ENCODE data around the gene PLXNA3. TPM values are rescaled to one million over a fixed set of nuclear protein-coding genes. Genes with fewer than 3 reads are reported as not detected.
"Not testable (repeated sequence)": the region's sequence is repeated elsewhere in the genome, so short reads cannot be mapped to it uniquely, and the experiment has no call there.

The PLXNA3 gene
- total RNA-seq, 1 donor from 2014 or later = 3.0 TPM

DNA sequence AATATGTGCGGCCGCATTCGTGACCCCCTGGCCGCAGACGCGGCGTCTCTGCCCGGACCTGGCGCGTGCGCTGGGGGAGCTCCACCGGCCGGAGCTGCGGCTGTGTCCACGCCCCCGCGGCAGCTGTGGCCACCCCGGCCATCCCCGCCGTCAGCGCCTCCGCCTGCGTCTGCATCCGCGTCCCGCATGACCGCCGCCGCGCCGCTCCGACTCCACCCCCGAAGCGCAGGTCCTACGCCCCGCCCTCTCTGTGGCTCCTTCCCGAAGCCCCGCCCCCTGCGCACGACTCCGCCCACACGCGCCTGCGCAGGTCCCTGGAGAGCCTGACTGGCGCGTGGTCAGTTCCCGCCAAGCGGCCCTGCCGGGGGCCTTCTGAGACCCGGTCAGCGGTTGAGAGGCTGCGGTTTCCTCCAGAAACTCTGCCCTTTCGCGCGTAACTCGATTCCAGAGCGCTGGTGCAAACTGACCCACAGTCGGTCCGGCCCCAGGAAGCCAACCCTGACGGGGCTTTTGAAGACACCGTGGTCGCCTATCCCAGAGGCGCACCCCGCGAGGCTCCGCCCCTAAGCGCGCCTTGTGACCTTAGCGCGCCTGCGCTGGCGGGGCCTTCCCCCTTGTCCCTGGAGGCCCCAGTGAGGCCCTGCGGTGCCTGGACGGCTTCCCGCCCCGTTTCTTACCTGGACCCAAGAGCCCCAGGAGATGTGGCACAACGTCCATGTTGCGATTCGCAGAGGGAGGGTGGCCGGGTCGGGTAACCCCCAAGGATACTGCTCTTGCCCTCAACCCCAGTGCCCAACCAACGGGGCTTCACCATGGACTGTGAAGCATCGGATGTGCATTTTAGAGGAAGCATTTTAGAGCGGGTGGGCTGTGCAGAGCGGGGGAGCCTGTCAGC is 20.9 kb downstream of the PLXNA3 start, which contains the start of gene LAGE3:
LAGE3 (minus strand) TSS at position 554 of the 895 bp plus-strand sequence; CDS start at position 188, 366 bp downstream.
- peak; percentile 76 to 90 for DNase-seq (ENCODE audit: low read depth in 2 of 2)

GRCh38 chrX:154481195-154481594 is 23.1 kb downstream of the PLXNA3 start:
- DNase-seq (ENCODE audit: low read depth in 2 of 2) = no peak

- no peak for DNase-seq (ENCODE audit: low read depth in 2 of 2)
These were observed 24.0 kb downstream of the PLXNA3 start for GRCh38 chrX:154481911-154482601.

- DNase-seq (ENCODE audit: low read depth in 2 of 2) = no peak
These were observed 24.7 kb downstream of the PLXNA3 start for GRCh38 chrX:154482786-154483185.

- DNase-seq (ENCODE audit: low read depth in 2 of 2) = no peak
These were observed 25.2 kb downstream of the PLXNA3 start for GRCh38 chrX:154483325-154483724.

DNA sequence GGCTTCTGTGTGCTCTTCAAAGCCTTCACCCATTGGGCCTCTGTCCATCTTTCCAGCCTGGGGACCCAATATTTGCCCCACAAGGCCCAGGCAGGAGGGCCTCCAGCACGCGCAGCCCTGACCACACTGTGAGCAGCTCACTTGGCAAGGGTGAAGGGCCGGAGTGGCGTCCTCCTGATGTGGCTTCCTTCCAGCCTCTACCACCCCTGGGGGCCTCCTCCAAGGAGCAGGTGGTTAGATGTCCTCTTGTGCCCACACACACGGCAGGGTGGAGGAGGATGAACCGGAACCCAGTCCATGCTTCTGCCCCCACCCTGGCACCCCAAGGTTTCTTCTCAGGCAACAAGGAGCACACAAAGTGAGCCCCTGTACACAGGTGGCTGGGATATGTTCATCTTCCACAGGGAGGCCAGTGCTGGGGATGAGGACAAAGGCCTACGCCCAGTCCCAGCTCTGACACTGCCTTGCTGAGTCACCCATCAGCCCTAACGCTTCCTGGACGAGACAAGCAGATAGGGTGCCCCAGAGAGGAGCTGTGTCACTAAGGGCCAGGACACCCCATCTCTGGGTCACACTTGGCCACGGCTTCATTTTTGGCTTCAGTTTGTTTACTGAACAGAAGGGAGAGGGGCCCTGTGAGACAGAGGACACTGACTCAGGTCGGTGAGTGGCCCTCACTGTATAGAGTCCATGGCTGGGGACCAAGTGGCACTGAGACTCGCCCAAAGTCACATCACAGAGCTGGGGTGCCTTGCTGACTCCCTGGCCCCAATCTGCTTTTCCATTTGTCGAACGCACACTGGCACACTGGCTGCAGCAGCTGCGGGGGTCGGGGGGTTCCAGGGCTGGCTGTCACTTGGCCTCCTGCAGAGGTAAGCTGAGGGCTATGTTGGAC is 26.4 kb downstream of the PLXNA3 start:
- peak in 1 of 2 donors; percentile 5 for DNase-seq (ENCODE audit: low read depth in 2 of 2)

GRCh38 chrX:154485150-154486051 is 27.3 kb downstream of the PLXNA3 start:
- DNase-seq (ENCODE audit: low read depth in 2 of 2) = no peak

DNA sequence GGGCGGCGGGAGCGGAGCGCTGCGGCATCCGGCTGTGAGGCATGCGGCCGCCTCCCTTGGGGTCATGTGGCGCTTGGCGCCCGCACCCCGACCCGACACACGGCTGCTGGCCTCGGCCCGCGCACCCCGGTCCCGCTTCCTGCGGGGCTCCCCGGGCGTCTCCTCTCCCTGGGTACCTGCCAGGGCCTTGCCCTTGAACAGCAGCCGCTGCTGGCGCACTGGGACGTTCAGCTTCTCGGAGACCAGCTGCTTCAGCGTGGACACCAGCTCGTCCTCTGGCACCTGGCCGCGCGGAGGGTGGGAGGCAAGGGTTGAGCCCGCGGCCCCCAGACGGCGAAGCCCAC is 27.9 kb downstream of the PLXNA3 start:
- peak in 1 of 2 donors; percentile 9 for DNase-seq (ENCODE audit: low read depth in 2 of 2)

GRCh38 chrX:154486396-154487207 is 28.5 kb downstream of the PLXNA3 start, which contains the start of gene UBL4A:
UBL4A (minus strand) TSS chrX:154486615; CDS start chrX:154486584, 31 bp downstream.
- DNase-seq (ENCODE audit: low read depth in 2 of 2) = peak; percentile 16 to 54

DNA sequence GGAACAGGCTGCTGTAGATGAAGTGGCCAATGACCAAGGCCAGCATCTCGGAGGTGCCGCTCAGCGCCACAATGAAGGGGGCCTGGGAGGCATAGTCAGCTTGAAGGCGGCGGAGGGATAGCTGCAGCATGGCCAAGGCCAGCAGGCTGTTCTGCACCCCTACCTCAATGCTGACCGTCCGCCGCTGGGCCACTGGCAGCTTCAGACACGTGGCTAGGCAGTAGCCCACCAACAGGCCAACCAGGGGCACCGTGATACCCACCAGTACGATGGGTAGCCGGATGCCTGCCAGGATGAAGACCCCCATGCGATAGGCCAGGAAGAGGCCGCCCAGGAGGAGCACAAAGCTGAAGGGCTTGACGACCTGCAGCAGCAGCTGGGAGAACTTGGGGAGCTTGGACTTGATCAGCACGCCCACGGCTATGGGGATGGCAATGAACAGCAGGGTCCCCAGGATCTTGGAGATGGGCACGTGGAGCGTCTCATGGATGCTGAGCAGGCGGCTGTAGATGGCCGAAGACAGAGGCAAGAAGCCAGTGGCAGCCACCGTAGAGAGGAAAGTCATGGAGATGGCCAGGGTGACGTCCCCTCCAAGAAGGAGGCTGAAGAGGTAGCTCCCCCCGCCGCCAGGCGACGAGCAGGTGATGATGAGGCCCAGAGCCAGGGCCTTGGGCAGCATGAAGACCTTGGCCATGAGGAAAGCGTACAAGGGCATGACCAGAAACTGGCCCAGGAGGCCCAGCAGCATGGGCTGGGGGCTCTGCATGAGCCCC is 29.6 kb downstream of the PLXNA3 start:
- DNase-seq (ENCODE audit: low read depth in 2 of 2) = no peak

DNA sequence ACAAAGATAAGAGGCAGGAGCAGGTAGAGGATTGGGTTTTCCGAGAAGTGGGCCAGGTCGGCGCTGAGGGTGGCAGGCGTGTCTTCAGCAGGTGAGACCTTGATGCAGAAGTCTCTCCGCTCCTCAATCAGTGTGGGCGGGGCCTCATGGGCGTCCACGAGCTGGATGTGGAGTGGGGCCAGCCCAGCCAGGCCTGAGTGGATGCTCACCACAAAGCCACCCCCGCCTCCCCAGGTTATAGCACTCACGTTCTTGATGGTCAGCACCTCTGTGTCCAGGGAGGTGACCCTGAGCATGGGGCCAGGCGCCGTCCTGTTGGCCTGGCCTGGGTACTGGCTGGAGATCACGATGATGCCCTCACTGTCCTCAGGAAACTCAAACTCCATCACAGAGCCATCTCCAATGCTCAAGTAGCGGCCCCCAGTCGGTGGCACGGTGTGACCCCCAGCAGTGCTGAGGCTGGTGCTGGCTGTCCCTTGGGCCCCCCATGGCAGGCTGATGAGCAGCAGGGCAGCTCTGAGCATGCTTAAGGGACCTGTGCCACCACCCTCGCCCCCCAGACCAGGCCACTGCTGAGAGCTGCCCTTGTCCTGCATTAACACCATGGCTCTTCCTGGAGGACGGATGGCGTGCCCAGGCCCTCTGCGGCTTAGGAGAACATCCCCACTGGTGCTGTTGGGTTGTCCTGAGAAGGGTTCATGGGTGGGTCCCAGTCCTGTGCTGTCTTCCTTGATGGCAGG is 30.4 kb downstream of the PLXNA3 start:
- no peak for DNase-seq (ENCODE audit: low read depth in 2 of 2)

DNA sequence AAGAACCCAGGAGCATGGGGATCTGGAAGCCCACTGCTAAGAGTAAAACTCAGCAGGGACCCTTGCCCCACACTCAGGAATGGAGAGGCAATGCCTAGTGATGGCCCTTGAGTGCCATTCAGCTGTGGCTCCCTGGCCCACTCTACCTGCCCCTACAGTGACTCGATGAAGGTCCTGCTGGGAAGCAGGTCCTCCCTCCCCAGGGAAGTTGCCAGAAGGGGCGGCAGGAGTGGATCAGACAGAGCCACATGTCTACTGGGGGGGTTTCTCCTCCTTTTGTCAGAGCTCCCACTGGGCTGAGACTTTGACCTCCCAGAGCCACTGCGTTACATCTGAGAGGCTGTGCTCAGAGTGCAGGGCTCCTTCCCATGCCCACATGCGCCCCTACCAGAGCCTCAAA is 31.1 kb downstream of the PLXNA3 start:
- DNase-seq (ENCODE audit: low read depth in 2 of 2) = no peak

DNA sequence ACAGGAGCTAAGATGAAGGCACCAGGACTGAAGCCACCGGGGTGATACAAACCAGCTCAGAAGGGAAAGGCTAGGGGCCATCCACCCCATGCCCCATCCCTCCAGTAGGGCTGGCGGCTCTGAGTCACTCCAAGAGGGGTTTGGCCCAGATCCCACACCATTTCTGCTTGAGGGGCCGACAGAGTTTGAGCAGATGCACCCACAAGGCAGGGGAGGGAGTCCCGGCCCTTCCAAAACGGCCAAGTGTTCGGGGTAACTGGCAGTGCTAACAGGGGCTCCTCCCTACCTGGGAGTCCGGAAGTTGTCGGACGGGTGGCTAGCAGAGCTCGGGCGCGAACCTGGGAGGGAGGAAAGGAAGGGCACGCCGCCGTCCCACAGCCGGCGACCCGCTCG is 31.9 kb downstream of the PLXNA3 start:
- DNase-seq (ENCODE audit: low read depth in 2 of 2) = peak in 1 of 2 donors; percentile 26

GRCh38 chrX:154490414-154491083 is 32.5 kb downstream of the PLXNA3 start, which contains the start of gene SLC10A3:
SLC10A3 (minus strand) TSS chrX:154490629; CDS start chrX:154488940, 1,689 bp downstream.
- DNase-seq (ENCODE audit: low read depth in 2 of 2) = peak; percentile 88 to 95

DNA sequence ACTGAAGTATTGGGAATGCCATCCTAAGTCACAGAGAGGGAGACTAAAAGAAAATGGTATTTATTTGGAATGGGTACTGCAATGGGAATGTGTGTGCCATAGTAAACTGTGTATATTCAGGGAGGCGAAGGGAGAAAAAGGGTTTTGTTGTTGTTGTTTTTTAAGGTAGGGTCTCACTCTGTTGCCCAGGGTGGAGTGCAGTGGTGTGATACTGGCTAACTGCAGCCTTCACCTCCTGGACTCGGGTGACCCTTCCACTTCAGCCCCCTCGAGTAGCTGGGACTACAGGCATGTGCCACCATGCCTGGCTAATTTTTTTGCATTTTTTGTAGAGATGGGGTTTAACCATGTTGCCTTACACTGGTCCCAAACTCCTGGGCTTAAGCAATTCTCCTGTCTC is 36.6 kb downstream of the PLXNA3 start:
- DNase-seq (ENCODE audit: low read depth in 2 of 2) = no peak

- DNase-seq (ENCODE audit: low read depth in 2 of 2) = peak; percentile 15 to 26
These were observed 37.4 kb downstream of the PLXNA3 start for GRCh38 chrX:154495472-154495922.

DNA sequence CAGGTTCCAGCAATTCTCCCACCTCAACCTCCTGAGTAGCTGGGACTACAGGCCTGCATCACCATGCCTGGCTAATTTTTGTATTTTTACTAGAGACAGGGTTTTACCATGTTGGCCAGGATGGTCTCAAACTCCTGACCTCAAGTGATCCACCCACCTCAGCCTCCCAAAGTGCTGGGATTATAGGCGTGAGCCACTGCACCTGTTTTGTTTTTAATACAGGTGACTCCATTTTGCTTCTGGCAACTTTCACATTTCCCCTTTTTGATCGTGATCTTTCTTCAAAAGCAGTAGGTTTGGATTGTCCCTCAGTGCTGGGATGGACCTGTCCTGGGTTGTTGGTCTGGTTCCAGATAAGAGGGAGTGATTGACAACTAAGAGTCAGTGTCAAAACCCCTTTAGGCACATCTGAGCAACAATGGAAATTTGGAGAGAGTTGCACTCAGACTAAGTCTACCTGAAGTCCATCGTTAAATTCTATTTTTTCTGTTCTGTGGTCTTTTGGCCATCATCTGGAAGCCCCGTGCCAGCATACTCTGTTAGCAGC is 38.6 kb downstream of the PLXNA3 start:
- not testable (repeated sequence) for DNase-seq (ENCODE audit: low read depth in 2 of 2)
